Esophagus muscularis mucosa (tissue), 4 donors: Measurements from ENCODE around the gene GNG2.

Experiments
- EP300 ChIP-seq: sonication (generic); formaldehyde crosslinking; IDR thresholded peaks from one replicate; pipeline ENCODE4 v1.6.1; 2017; ENCODE audit warnings: antibody characterized with exemption
- POLR2A ChIP-seq: fragments of 450-650 bp; IDR thresholded peaks from one replicate; pipeline ENCODE4 v1.6.1; 2017; ENCODE audit warnings: antibody characterized with exemption, moderate library complexity, mild to moderate bottlenecking, low read depth
- TF ChIP-seq, protein P1 (sequence below), 3 experiments: fragments of 200-600 bp in 2 of 3; fragments of 450-650 bp in 1 of 3; sonication (generic) in 2 of 3; IDR thresholded peaks; one replicate each; pipeline ENCODE4 v1.5.1; 2017 to 2019; ENCODE audit warnings: antibody characterized with exemption in 3 of 3, mild to moderate bottlenecking in 2 of 3, moderate library complexity in 1 of 3

GRCh38 chr14:51942971-51943370 is 82.6 kb downstream of the GNG2 start:
- TF ChIP-seq, protein P1, sequence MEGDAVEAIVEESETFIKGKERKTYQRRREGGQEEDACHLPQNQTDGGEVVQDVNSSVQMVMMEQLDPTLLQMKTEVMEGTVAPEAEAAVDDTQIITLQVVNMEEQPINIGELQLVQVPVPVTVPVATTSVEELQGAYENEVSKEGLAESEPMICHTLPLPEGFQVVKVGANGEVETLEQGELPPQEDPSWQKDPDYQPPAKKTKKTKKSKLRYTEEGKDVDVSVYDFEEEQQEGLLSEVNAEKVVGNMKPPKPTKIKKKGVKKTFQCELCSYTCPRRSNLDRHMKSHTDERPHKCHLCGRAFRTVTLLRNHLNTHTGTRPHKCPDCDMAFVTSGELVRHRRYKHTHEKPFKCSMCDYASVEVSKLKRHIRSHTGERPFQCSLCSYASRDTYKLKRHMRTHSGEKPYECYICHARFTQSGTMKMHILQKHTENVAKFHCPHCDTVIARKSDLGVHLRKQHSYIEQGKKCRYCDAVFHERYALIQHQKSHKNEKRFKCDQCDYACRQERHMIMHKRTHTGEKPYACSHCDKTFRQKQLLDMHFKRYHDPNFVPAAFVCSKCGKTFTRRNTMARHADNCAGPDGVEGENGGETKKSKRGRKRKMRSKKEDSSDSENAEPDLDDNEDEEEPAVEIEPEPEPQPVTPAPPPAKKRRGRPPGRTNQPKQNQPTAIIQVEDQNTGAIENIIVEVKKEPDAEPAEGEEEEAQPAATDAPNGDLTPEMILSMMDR (IDR thresholded peaks at IDR 0.05), result no peak
- TF ChIP-seq POLR2A, result no peak
- TF ChIP-seq EP300, result no peak
